H54 (cell line): ENCODE measurements around the gene VMAC.

Experiments
- DNase-seq: peaks from one replicate; pipeline ENCODE4 v3.0.0; 2011; ENCODE audit warnings: low spot score, mixed read lengths; ENCODE audit not compliant: insufficient read length
- FAIRE-seq: peaks from 3 replicates; lab custom pipeline; 2011; peaks lifted over from hg19 to GRCh38; lab: Jason Lieb, UNC
- POLR2A ChIP-seq: IDR thresholded peaks from 2 replicates; pipeline ENCODE4 v1.6.1; 2011; ENCODE audit warnings: low read depth, mild to moderate bottlenecking, low read length

The VMAC gene

DNA sequence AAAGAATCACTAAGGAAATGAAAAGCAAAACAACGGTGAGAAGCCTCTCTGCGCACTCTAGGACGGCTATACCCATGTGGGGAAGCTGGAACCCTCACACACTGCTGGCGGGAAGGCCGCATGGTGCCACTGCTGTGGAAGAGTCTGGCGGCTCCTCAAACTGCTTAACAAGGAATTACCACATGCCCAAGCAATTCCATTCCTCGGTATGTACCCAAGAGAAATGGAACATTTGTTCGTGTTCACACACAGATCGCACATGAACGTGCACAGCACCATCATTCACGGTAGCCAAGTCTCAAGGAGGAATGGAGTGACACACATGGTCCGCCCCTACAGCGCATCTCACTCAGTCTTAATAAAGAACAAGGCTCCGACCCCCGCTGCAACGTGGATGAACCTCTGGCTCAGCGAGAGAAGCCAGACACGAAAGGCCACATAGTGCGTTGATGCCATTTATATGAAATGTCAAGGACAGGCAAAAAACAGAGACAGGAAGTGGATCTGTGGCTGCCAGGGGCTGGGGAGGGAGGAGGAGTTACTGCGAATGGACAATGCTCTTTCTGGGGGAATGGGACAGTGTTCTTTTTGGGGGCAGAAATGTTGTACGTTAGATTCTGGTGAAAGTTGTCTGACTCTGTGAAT is 17.0 kb downstream of the VMAC start:
- FAIRE-seq (no peak), DNase-seq (no peak)
- TF ChIP-seq POLR2A, result no peak

DNA sequence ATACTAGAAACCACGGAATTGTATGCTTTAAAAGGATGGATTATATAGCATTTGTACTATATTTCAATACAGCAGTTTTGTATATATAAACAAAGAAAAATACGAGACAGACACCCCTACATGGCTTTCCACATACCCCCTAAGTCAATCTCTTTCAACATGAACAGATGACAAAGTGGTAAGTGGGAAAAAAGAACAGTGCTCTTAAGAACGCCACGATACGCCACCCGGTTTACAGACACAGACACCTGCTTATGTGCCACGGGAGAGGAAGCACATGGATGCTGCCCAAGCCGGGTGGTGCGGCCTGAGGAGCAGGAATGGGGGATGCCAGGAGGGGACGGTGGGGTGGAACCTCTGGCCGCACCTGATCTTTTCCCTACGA is 17.5 kb downstream of the VMAC start:
- no peak for FAIRE-seq
- DNase-seq, result no peak
- no peak for TF ChIP-seq POLR2A

DNA sequence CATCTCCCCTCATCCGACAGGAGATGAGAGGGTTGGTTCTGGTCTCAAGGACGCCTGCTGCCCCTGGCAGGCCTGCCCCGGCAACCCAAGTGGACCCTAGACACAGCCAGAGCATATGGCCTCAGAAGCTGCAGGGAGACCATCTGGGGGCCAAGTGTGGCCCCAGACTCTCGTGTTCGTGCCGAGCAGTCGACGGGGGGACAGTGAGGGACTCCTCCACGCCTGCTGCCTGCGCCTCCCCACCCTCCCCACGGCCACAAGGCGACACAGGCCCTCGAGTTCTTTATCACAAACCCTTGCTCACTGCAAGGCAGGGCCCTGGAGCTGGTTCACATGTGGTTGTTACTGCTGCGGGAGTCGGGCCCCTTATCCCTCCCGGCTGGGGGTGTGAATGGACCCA is 18.7 kb downstream of the VMAC start:
- FAIRE-seq, result no peak
- no peak for TF ChIP-seq POLR2A
- no peak for DNase-seq

DNA sequence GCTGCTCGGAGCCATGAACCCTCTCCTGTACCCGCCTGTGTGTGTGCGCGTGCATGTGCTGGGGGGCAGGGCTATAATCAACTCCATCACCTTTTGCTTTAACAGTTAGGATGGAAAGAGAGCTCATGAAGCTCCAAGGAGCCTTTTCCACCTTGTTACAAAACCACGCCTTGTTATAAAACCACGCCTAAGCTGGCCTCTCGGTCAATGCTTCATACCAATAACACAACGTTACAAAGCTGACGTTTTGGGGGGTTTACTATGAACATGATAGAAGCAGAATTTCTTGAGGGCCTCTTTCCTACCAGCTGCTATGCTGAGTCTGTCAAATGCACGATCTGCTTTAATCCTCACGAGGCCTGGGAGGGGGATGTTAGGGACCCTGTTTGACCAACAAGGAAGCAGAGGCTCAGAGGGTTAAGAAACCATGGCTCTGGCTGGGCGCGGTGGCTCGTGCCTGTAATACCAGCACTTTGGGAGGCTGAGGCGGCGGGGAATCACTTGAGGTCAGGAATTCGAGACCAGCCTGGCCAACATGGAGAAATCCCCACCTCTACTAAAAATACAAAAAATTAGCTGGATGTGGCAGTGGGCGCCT is 21.3 kb downstream of the VMAC start:
- no peak for TF ChIP-seq POLR2A

DNA sequence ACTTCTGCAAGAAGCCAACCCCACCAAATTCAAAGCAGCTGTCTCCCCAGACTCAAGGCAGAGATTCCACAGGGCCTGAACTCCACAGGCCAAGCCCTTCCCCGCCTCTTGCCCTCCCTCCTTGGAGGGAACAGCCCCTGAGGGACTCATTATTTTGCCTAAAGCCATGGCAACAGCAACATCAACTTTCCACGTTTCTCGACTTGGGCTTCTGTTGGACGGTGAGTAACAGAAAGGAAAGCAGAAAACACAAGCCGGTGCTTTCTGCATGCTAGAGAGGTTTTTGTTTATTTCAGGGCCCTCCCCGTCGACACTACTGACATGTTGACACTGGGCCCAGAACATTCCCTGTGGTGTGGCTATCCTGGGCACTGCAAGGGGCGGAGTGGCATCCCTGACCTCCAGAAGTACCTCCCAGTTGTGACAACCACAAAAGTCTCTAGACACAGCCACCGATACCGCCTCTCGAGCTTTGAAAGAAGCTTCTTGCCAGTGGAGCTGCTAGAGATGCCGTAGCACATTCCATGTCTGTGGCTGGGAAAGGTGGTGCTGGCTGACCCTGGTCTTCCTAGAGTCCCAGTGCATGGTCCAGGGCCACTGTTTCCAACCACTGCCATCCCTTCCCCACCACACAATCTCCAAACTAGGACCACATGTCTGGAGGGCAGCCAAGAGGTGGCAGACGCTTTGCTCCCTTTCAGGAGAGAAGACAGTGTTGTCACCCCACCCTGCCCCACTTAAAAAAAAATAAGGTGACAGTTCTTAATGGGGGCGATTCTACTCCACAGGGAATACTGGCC is 22.2 kb downstream of the VMAC start:
- DNase-seq, result no peak
- no peak for FAIRE-seq

More for the DNA sequence above, 21.3 kb downstream of the VMAC start:
- DNase-seq (no peak), FAIRE-seq (no peak)

DNA sequence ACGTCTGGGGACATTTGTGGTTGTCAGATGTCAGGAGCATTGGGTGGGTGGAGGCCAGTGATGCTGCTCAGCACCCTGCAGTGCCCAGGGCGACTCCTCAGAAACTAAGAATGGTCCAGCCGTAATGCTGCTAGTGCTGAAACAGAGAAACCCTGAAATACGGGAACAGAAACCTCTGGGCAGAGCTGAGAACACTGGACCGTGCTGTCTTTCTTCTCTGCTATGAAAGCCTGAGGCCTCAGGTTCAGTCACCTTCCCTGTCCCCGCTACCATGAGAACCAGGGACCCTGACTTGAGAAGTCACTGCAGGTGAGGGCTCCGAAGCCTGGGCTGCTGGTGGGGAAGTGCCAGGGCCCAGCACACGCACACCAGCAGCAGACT is 22.8 kb downstream of the VMAC start:
- no peak for DNase-seq
- no peak for FAIRE-seq
- TF ChIP-seq POLR2A, result no peak

More for the DNA sequence above, 22.2 kb downstream of the VMAC start:
- TF ChIP-seq POLR2A, result no peak

DNA sequence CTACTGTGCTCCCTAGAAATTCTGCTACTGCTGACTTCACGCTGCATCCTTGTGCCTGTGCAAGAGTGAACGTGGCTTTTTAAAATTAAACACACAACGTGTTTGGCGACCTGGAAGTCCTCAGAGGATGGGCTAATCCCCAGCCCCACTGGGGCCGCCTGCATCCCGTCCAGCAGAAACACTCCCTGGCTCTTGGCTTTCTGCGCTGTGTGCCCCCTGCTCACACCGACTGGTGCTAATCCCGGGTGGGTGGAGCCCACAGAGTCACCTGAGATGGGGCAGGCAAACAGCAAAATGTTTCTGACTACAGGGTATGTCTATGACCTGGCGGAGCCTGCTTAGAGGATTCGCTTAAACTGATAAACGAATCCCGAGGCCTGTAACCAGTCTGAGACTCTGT is 24.5 kb downstream of the VMAC start:
- FAIRE-seq (no peak), DNase-seq (no peak)
- TF ChIP-seq POLR2A, result no peak

DNA sequence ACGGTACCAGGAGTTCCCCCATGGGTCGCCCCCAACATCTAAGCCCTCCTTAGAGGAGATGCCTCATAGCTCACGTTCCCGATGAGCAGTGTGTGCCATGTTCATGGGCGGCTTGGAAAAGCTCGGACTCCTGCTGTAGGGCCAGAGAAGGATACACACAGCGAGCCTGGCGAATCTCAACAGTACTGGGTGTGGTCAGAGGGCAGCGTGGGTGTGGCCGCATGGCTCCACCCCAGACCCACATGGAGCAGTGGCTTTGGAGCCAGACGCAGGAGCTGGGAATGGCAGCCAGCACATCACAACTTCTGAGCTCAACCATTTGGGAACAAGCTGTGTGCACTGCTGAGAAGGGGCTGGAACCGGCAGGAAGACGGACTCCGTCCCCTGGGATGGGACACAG is 25.0 kb downstream of the VMAC start:
- TF ChIP-seq POLR2A, result no peak
- no peak for DNase-seq
- FAIRE-seq, result no peak

DNA sequence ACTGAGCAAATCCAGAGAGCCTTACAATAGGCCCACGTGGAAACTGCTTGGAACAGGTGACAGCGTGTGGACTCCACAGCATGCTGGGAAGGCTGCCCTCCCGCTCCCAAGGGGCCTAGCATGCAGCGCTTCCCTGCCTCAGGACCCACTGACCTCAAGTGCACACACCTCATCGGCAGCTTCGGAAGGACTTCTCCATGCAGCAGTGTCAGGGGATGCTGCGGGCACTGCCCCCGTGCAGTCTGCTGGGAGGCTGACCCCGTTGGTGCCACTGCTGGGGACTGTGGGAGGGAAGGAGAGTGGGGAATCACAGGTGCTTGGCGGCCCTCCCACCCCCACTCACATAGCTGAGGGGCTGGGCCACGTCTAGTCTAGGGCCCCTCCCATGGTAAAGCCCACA is 26.6 kb downstream of the VMAC start:
- TF ChIP-seq POLR2A, result no peak
- no peak for FAIRE-seq
- no peak for DNase-seq

DNA sequence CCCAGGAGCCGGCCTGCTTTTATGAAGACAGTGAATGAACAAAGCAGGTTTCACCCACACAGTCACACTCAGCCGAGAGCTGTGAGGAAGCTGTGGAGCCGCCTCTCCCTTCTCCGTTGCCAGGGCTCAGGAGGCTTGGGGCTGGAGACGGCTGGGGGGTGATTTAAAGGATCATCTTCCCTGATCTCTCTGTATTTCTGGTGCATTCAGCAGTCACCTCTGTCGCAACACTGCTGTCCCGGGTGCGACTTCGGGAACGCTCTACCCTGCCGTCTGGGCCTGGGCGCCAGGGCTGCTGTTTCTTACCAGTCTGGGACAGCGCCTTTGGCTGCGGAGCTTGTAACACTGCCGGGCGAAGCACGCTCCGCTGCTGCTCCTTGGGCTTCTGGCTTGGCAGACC is 27.5 kb downstream of the VMAC start:
- FAIRE-seq, result no peak
- DNase-seq, result no peak
- TF ChIP-seq POLR2A, result no peak

DNA sequence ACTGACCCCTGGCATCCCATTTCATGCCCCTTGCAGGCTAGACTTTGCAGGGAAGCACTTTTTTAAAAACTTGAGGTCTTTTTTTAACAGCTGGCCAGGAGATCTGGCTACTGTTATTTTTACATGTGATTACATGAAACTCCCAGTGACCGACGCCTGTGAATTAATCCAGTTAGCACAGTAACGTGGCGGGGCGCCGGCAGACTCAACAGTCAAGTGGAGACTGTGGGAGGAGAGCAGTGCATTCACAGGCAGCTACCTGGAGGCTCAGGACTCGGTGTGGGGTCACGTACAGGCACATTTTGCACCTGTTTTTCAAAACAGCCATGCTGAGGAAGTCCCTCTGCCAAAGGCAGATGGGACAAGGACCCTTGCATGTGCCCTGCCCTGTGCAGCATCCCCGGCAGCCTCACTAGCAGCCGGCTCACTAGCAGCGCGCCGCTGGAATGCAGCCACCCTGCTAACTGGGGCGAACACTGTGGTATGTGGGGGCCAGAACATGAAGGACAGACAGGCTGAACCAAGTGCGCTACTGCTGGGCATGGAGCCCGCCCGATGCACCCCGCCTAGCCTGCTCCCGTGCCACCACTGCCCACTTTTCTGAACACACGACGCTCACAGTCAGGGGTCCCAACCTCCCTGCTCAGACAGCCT is 28.1 kb downstream of the VMAC start:
- DNase-seq (no peak), FAIRE-seq (no peak)
- no peak for TF ChIP-seq POLR2A

DNA sequence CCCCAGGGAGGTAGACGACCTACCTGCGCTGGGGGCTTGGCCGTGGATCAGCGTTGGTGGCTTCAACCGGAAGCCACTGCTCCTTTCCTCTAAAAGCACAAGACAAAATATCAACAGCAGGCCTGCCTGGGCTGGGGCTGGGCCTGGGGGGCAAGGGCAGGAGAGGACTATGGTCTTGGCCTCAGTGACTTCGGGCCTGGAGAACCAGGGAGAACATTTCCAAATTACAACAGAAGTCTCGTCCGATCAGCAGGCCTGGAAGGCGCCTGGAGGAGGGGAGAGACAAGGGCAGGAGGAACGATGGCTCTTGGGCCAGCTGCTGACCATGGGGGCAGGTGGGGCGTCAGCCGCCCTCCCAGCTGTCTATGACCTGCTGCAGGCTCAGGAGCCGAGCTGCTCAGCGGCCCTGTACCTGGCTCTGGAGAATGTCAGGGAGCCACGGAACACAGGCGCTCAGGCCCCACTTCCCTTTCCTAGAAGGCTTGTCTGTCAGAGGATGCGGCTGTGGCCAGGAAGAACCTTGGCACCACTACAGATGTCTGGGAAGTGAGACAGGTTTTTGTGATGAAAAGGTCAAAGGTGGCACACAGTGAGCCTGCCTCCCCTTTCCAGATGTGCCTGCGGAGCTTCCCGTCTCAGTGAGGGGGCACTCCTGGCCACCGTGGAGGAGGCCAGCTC is 28.9 kb downstream of the VMAC start:
- DNase-seq (no peak), FAIRE-seq (no peak)
- no peak for TF ChIP-seq POLR2A

DNA sequence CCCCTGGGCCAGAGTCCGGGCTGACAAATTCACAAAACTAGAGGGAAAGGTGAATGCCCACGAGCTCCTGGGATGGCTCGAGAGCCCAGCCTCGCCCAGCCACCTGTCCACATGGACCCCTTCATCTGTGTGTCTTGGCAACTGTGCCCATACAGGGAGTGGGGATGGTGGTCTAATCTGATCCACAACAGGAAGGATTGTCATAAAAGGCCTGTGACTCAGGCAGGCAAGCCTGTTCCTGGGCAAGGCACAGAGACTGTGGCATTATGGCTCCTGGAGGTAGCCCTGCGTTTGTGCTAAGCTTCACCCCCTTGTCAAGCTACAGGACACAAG is 29.4 kb downstream of the VMAC start:
- no peak for TF ChIP-seq POLR2A
- FAIRE-seq (no peak), DNase-seq (no peak)
